Suprapubic skin (tissue), 4 donors: ENCODE results near the gene HINFP.

Source experiments
- CTCF ChIP-seq, 2 donors: fragments of 200-600 bp in 1 of 2; fragments of 450-650 bp in 1 of 2; sonication (generic) in 1 of 2; IDR thresholded peaks; one replicate each; pipeline ENCODE4 v1.5.1; 2016 to 2019; ENCODE audit warnings: antibody characterized with exemption in 2 of 2, mild to moderate bottlenecking in 1 of 2, moderate library complexity in 1 of 2
- EP300 ChIP-seq: sonication (generic); formaldehyde crosslinking; IDR thresholded peaks from one replicate; pipeline ENCODE4 v1.6.1; 2017; ENCODE audit warnings: antibody characterized with exemption
- POLR2A ChIP-seq, 2 donors: fragments of 450-650 bp; IDR thresholded peaks; one replicate each; pipeline ENCODE4 v1.6.1; 2017; ENCODE audit warnings: antibody characterized with exemption in 2 of 2, mild to moderate bottlenecking in 2 of 2, moderate library complexity in 2 of 2
- POLR2AphosphoS5 ChIP-seq, 3 donors: sonication (generic); formaldehyde crosslinking; IDR thresholded peaks; one replicate each; pipeline ENCODE4 v1.6.1; 2017; ENCODE audit warnings: antibody characterized with exemption in 3 of 3

- TF ChIP-seq CTCF (IDR thresholded peaks at IDR 0.05) (no peak), POLR2A (IDR thresholded peaks at IDR 0.05) (no peak), POLR2AphosphoS5 (IDR thresholded peaks at IDR 0.05) (no peak), EP300 (no peak)
These were observed 27.3 kb downstream of the HINFP start for GRCh38 chr11:119148720-119149017.
